Measurements from ENCODE around the gene SELENON.

Gene SELENON

DNA sequence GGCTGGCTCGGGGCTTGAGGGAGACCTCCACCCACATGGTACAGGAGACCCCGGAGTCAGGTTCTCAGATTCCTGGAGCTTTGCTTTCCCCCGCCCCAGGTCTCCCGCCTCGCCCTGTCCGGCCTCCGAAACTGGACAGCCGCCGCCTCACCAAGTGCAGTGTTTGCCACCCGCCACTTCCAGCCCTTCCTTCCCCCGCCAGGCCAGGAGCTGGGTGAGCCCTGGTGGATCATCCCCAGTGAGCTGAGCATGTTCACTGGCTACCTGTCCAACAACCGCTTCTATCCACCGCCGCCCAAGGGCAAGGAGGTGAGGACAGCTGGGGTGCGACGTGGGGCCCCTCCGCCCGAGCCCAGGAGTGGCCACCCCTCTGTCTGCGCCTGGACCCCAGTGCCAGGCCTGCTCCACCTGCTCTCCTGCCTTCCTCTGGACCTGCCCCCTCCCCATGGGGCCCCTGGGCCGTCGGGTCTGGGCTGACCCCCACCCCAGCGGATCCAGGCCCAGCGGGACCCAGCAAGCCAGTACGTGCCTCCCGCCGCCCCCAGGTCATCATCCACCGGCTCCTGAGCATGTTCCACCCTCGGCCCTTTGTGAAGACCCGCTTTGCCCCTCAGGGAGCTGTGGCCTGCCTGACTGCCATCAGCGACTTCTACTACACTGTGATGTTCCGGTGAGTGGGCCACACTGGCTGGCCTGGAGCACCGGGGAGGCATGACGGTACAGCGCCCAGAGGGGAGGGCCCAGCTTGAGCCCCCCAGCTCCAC is 8.7 kb downstream of the SELENON start:
- ChIA-PET CTCF (interaction anchor here (0.9 to 6.5 kb wide), 7 partner anchors 8 to 402 kb away, joined by 3 to 65 read pairs (median 7); partner anchors contain the start of genes MTFR1L and SELENON), POLR2A (no interaction called here)
- TF ChIP-seq, protein P1, sequence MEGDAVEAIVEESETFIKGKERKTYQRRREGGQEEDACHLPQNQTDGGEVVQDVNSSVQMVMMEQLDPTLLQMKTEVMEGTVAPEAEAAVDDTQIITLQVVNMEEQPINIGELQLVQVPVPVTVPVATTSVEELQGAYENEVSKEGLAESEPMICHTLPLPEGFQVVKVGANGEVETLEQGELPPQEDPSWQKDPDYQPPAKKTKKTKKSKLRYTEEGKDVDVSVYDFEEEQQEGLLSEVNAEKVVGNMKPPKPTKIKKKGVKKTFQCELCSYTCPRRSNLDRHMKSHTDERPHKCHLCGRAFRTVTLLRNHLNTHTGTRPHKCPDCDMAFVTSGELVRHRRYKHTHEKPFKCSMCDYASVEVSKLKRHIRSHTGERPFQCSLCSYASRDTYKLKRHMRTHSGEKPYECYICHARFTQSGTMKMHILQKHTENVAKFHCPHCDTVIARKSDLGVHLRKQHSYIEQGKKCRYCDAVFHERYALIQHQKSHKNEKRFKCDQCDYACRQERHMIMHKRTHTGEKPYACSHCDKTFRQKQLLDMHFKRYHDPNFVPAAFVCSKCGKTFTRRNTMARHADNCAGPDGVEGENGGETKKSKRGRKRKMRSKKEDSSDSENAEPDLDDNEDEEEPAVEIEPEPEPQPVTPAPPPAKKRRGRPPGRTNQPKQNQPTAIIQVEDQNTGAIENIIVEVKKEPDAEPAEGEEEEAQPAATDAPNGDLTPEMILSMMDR (IDR thresholded peaks at IDR 0.05; ENCODE audit: control extremely low read depth, extremely low read depth, low read depth, missing control alignments): no peak
- DNase-seq (ENCODE audit: extremely low spot score): no peak

GRCh38 chr1:25809283-25809926 is 9.4 kb downstream of the SELENON start:
- CTCF ChIA-PET: interaction anchor here (0.7 to 6.5 kb wide), 12 partner anchors 9 to 403 kb away, joined by 3 to 65 read pairs (median 5); partner anchors contain the start of genes MTFR1L and SELENON
- POLR2A ChIA-PET: no interaction called here
- peak; percentile 63 for DNase-seq (ENCODE audit: extremely low spot score)
- TF ChIP-seq, protein P1 (IDR thresholded peaks at IDR 0.05; ENCODE audit: control extremely low read depth, extremely low read depth, low read depth, missing control alignments): no peak

DNA sequence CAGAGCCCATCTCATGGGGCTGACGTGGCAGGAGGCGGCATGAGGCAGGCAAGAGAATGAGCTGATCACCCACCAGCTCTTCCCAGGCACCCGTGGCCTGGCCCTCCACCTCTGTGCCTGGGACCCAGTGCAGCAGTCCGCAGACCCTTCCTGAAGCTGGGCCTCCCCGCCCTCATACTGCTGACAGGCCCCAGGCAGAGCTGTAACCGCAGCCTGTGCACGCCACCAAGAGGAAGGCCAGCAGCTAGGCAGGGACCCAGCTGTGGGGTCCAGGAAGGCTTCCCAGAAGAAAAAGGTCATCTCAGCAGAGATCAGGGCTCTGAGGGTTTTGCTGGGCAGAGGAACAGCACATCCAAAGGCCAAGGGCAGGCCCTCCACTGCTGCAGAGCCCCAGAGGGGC is 9.9 kb downstream of the SELENON start:
- TF ChIP-seq, protein P1 (IDR thresholded peaks at IDR 0.05; ENCODE audit: control extremely low read depth, extremely low read depth, low read depth, missing control alignments): no peak
- no peak for DNase-seq (ENCODE audit: extremely low spot score)
- POLR2A ChIA-PET: no interaction called here
- CTCF ChIA-PET: interaction anchor here (0.7 to 6.5 kb wide), 16 partner anchors 10 to 607 kb away, joined by 3 to 65 read pairs (median 4); partner anchors contain the start of genes MTFR1L and SELENON

DNA sequence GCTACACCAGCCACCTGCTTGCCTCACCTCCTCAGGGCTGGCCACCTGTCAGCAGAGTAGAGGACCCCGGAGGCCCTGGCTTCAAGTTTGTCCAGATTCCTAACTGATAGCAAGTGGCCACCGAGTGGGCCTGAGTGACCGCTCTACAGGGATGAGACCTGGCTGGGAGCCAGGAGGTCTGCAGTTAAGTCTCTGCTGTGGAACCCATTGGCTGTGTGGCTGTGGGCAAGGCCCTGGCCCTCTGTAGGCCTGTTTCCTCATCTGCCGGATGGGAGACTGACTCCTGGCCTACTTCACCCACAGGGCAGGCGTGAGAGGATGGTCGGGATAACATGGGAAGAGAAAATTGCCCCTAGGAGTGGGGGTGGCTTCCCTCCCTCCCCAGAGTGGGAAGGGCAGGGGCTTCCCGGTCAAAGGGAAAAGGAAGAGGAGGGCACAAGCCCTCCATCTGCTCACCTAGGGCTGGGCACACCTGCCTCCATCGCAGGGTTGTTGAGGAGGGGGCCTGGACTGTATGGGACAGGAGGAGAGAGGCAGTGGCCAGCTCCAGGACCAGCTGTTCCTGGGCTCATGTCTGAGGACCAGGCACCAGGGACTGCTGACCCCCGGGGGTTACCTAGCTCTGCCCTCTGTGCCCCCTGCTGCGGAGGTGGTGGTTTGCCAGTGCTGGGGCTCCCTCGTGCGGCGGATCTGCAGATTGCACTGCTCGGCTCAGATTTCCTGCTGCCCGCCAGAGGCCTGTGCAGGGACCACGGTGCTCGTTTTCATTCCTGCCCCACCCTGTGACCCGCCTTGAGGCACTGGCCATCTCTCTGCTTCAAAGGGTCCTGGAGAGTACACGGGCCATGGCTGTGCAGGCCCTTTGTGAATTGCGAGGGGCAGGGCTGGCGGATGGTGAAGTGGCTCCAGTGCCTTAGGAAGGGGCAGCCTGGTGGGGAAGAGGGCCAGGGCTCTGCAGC is 10.6 kb downstream of the SELENON start:
- ChIA-PET CTCF (interaction anchor here (0.6 to 6.5 kb wide), 24 partner anchors 10 to 607 kb away, joined by 3 to 65 read pairs (median 4); partner anchors contain the start of genes MTFR1L, PAQR7 and SELENON), POLR2A (no interaction called here)
- DNase-seq (ENCODE audit: extremely low spot score): peak; percentile 82
- TF ChIP-seq, protein P1 (IDR thresholded peaks at IDR 0.05; ENCODE audit: control extremely low read depth, extremely low read depth, low read depth, missing control alignments): peak; percentile 99

DNA sequence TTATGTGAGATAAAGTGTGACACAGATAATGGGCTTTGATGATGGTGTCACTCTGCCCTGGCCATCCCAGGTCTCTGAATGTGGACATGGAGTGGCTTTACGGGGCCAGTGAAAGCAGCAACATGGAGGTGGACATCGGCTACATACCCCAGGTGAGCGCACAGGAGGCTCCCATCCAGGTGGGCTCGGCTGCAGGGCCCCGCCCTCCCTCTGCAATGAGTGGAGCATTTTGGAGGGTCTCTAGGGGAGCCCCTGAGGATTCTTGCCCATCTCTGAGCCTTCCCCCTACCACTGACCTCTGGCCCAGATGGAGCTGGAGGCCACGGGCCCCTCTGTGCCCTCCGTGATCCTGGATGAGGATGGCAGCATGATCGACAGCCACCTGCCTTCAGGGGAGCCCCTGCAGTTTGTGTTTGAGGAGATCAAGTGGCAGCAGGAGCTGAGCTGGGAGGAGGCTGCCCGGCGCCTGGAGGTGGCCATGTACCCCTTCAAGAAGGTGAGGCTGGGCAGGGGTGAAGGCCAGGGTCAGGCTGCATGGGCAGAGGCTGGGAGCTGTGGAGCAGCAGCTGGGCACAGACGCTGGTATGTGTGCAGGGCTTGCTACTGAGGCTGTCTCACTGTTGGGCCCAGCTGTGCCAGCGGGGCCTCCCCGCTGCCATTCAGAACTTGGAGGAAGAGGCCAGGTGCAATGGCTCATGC is 11.5 kb downstream of the SELENON start:
- POLR2A ChIA-PET: no interaction called here
- DNase-seq (ENCODE audit: extremely low spot score): no peak
- CTCF ChIA-PET: interaction anchor here (0.6 to 6.5 kb wide), 14 partner anchors 9 to 1429 kb away, joined by 3 to 65 read pairs (median 4); partner anchors contain the start of genes MTFR1L, PAQR7 and SELENON
- TF ChIP-seq, protein P1 (IDR thresholded peaks at IDR 0.05; ENCODE audit: control extremely low read depth, extremely low read depth, low read depth, missing control alignments): no peak

All from GM10248 (cell line).